GM21529 (cell line): ENCODE measurements around the gene AKAP5.

Experiments
- ATAC-seq: cut with Tn5 transposase; IDR thresholded peaks from one replicate; pipeline ENCODE4 v1.9.1; 2021; ENCODE audit not compliant: unreplicated experiment

AKAP5 gene

DNA sequence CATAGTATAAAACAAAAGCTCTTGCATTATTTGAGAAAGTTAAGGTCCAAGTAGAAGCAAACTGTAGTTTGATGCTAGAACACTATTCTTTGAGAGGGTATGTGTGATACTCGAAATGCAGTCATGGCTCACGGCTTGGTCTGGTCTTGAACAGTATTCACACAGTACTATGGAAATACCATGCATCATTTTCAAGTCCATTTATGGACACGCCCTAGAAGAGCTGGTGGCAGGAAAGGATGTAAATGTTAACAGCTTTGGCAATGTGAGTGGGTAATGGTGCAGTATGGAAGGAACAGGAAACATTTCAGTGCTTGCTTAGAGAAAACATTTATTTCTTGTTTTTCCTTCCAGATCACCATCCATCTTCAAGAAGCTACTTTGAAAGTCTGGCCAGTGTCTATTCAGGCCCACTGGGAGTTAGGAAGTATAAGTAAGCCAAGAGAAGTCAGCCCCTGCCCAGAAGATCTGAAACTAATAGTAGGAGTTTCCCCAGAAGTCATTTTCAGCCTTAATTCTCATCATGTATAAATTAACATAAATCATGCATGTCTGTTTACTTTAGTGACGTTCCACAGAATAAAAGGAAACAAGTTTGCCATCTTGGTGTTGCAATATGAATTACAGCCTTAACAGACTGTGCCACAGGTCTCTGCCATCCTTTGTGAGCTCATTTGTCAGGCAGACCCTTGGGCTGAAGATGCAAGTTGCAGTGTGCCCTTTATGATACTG, 5.7 kb upstream of the AKAP5 start:
- ATAC-seq = no peak

- no peak for ATAC-seq
These were observed 4.1 kb upstream of the AKAP5 start for GRCh38 chr14:64461221-64461620.

DNA sequence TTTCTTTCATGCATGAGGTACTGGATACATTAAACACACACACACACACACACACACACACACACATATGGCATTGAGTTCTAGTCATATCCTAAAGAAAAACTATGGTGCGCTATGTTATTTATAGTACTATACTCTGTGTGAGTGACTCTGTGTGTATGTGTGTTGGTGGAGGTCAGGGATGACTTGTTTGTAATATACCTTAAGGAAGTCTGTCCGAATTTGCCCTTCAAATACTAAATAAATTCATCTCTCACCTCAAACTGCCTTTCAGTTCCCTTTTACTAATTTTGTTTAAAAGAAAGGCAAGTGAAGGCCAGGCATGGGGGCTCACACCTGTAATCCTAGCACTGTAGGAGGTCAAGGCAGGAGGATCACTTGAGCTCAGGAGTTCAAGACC, 2.1 kb upstream of the AKAP5 start:
- peak; percentile 42 for ATAC-seq

DNA sequence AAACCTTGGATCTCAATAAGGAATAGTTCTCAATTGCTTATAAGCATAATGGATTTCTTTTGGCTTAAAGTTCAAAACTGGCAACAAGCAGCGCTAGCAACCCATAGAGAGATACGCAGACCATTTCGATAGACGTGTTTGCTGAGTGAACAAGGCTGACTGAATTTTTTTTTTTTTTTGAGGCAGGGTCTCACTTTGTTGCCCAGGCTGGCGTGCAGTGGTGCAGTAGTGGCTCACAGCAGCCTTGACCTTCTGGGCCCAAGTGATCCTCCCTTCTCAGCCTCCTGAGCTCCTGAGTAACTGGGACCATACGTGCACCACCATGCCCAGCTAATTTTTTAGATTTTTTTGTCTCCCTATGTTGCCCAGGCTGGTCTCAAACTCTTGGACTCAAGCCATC, 1.4 kb upstream of the AKAP5 start:
- no peak for ATAC-seq

DNA sequence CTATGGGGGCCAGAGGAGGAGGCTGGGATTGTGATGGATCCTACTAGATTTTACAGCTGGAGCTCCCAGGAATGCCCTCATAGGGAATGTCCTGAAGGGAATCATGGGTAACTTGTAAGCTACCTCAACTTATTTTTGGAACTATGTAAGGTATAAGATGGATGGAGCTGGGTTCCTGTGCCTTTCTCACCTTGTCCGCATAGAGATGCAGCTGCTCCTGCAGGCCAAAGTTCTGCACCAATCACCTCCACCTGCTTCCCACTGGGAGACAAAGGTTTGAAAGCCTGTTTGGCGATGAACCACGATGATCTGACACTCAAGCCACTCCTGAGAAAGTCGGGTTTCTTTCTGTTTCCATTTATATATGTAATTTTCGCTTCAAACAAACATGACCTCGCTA, 648 bp upstream of the AKAP5 start:
- no peak for ATAC-seq

GRCh38 chr14:64465831-64466554, 694 bp downstream of the AKAP5 start:
- peak; percentile 2 for ATAC-seq

DNA sequence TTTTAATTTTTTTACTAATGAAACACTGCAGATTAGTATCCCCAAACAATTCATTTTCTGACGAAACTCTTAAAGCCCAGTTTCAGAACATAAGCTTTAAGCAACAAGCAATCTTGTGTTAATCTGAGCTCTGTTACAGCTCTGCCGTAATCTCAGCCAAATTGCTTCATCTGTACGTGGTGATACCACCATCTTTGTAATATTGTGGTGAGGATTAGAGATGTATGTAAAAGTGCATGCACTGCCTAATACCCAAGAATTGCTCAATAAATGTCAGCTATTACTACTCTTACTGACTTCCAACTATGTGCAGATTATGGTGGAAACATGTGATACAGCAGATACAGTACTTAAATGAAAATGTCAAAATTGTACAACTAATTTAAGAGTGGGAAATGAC, 1.8 kb downstream of the AKAP5 start:
- ATAC-seq = no peak

GRCh38 chr14:64467566-64467965, 2.3 kb downstream of the AKAP5 start:
- ATAC-seq = no peak

DNA sequence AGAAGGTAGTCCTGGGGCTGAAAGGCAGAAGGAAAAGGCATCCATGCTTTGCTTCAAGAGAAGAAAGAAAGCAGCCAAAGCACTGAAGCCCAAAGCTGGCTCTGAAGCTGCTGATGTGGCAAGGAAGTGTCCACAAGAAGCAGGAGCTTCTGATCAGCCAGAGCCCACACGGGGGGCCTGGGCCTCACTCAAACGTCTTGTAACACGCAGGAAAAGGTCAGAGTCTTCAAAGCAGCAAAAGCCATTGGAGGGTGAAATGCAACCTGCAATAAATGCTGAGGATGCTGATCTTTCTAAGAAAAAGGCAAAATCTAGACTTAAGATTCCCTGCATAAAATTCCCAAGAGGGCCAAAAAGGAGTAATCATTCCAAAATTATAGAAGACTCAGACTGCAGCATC, 3.2 kb downstream of the AKAP5 start:
- ATAC-seq = no peak

DNA sequence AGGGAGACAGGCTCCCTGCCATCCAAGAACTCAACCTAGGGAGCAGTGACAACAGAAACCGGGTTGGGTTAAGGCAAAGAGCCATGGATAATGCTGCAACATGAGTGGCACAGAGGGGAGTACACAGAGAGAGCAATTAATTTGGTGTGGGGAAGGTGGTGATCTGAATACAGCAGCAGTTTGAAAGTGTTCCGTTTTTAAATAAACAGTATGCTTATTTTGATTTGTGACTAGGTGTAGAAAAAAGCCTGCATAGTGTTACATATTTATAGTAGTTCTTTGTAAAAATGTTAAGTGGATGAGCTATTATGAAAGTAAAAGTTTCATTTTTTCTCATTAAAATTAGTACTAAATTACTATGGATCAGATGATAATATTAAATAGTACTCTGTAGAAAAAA, 8.7 kb downstream of the AKAP5 start:
- ATAC-seq = no peak

DNA sequence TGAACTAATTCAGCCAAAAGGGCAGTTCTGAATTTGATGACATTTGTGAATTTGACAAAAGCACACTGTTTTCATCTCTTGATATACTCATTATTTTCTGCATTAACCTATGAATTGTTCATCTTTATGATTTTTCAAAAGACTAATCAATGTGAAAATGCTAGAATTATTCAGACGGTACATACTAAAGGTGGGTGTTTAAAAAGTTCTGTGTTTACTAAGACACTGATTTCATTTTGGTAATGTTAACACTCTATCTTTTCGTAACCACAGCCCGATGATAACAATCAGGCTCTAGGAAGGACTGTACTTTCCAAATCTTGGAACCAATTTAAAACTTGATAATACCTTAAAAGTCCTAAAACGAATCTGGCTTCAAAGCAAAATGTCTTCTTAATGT, 9.4 kb downstream of the AKAP5 start:
- ATAC-seq = no peak

DNA sequence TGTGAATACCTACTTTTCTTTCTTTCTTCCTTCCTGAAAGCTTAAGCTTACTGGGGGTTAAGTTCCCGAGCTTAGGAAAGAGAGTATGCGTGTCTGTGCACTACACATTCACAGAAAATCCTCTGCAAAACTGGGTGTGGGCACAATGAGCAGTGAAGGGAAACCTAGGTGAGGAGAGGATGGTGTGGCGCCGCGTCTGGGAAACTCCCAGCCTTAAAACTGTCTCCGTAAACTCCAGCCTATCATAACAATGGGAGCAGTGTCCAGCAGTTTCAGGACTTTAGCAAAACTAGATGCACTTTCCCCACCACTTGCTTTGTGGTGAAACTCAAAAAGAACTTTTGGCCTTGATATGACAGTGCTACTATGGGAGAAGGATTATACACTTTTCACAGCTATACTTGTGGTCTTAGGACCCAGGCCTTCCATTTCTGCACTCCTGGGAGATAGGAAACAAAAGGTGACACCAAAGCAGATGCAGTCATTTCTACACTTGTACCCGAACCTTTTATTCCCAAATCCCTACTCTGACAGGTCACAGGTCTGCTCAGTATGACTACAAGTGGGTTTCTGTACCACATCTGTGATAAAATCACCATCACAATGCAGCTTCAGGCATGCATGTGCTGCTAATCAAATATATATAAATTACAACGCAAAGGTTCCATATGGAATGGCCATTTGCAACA, 10.4 kb downstream of the AKAP5 start:
- ATAC-seq = no peak

GRCh38 chr14:64476438-64476837, 11.1 kb downstream of the AKAP5 start:
- no peak for ATAC-seq

- no peak for ATAC-seq
These were observed 13.4 kb downstream of the AKAP5 start for GRCh38 chr14:64478634-64479250.

DNA sequence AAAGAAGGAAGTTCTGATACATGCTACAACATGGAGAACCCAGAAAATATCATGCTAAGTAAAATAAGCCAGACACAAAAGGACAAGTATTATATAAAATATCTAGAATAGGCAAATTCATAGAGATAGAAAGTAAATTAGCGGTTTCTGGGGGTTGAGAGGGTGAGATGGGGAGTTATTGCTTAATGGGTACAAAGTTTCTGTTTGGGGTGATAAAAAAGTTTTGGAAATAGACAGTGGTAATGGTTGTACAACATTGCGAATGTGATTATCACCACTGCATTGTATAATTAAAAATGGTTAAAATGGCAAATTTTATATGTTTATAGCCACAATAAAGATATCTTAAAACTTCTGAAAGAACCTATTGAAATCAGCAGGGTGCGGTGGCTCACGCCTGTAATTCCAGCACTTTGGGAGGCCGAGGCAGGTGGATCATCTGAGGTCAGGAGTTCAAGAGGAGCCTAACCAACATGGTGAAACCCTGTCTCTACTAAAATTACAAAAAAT, 23.3 kb downstream of the AKAP5 start:
- ATAC-seq = no peak

DNA sequence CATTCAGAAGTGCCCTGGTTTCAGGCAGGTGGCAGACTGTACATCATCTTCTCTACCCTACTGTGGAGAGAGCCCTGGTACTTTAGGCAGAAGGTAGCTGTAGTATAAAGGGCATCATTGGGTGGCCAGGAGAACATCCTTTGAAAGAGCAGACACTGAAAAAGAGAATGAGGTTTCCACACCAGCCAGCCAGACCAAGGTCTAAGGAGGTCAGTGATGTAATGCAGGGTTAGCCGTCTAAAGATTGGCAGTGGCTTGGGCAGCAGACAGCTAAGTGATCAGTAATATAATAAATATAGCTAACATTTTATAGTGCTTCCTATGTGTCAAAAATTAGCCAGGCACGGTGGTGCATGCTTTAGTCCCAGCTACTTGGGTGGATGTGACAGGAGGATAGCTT, 26.3 kb downstream of the AKAP5 start:
- no peak for ATAC-seq

DNA sequence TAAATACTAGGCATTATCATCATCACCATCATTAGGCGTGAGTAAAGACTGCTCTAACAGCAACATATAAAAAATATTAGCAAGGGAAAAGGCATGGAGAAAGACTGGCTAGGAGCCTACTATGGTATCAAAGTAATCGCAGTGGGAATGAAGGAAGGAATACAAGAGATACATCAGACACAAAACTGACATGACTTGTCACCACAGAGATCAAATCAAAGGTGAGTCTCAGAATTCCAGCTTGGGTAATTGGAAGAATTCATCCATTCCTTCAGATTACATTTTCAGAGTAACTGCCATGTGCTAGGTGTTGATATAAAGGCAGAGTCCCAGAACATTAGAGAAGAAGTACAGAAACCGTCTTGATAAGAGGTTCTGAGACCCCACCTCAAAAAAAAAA, 28.2 kb downstream of the AKAP5 start:
- no peak for ATAC-seq

DNA sequence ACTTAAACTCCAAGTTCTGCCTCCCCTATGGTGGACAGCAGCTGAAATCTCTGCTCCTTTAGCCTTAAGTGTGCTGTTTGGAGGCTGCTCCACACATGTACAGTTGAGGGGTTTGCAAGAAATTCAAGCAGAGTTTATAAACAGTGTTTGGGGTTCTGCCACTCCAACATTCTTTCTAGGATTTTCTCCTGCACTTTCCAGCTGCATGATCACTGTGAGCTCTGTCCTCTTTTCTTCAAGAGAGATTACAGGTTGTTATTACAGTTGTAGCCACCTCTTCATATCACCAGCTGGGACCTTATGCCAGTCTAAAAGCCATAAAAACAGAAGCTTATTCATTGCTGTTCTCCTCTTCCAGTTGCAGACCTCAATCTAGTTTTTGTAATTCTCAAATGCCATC, 30.0 kb downstream of the AKAP5 start:
- no peak for ATAC-seq

DNA sequence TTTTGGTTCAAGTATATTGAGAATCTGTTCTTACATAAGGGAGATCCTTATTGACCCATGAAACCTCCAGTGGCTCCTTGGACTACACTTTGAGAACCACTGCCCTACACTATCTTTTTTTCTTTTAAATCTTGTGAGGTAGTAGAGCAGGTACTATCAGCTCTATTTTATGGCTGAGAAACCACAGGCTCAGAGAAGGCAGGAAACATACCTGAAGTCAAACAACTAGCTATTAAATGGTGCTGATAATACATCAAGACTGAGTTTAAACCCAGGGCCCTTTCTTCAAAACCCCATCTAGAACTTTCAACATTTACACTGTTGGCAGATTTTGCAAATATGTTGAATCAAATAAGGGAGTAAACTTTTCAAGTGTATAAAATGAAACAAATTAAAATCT, 31.5 kb downstream of the AKAP5 start:
- ATAC-seq = no peak

- ATAC-seq = no peak
These were observed 34.8 kb downstream of the AKAP5 start for GRCh38 chr14:64500088-64500487.

- no peak for ATAC-seq
These were observed 36.3 kb downstream of the AKAP5 start for GRCh38 chr14:64501411-64502171.
